CD14-positive monocyte (primary cell): ENCODE data around the gene RYR2. TPM values are rescaled to one million over a fixed set of nuclear protein-coding genes. Genes with fewer than 3 reads are reported as not detected.

Source experiments
- DNase-seq, 3 donors: peaks; one replicate each; pipeline ENCODE4 v3.0.0-alpha.2; 2011 to 2022
- H2AFZ ChIP-seq: 2 replicates; pipeline ENCODE4 v1.6.0; 2012; ENCODE audit warnings: mild to moderate bottlenecking, low read depth, low read length, inconsistent platforms; ENCODE audit not compliant: insufficient read depth, poor library complexity, severe bottlenecking
- H3K27ac ChIP-seq, 2 donors: 1 replicate in 1 of 2; 2 replicates in 1 of 2; pipeline ENCODE4 v1.5.1; 2012 to 2013; ENCODE audit warnings: low read length in 2 of 2, control low read depth in 1 of 2, inconsistent platforms in 1 of 2, low read depth in 1 of 2, mild to moderate bottlenecking in 1 of 2
- H3K27me3 ChIP-seq, 2 donors: one replicate each; pipeline versions ENCODE4 v1.6.0 to v1.6.1; 2011 to 2013; ENCODE audit warnings: low read length in 2 of 2; ENCODE audit not compliant: control insufficient read depth in 2 of 2, insufficient read depth in 2 of 2
- H3K36me3 ChIP-seq, 2 donors: replicated peaks in 1 of 2; 1 replicate in 1 of 2; 2 replicates in 1 of 2; pipeline versions ENCODE4 v1.5.1 to v1.6.1; 2012 to 2013; ENCODE audit warnings: low read length in 2 of 2, control low read depth in 1 of 2, inconsistent platforms in 1 of 2, mild to moderate bottlenecking in 1 of 2; ENCODE audit not compliant: insufficient read depth in 2 of 2, control insufficient read depth in 1 of 2
- H3K4me1 ChIP-seq, 2 donors: 1 replicate in 1 of 2; 2 replicates in 1 of 2; pipeline versions ENCODE4 v1.5.1 to v1.6.1; 2012 to 2013; ENCODE audit warnings: low read length in 2 of 2, control low read depth in 1 of 2, inconsistent platforms in 1 of 2, mild to moderate bottlenecking in 1 of 2, moderate library complexity in 1 of 2; ENCODE audit not compliant: insufficient read depth in 2 of 2, control insufficient read depth in 1 of 2
- H3K4me2 ChIP-seq: replicated peaks from 2 replicates; pipeline ENCODE3; 2012; ENCODE audit warnings: low read length, moderate library complexity, mild to moderate bottlenecking; ENCODE audit not compliant: poor library complexity, severe bottlenecking; ENCODE audit errors: extremely low read depth
- H3K4me3 ChIP-seq, 3 experiments: fragments of 200-600 bp in 1 of 3; sonication (generic) in 1 of 3; replicated peaks in 1 of 3; 1 replicate in 2 of 3; 2 replicates in 1 of 3; pipeline ENCODE4 v1.5.1; 2011 to 2013; ENCODE audit warnings: low read length in 3 of 3, mild to moderate bottlenecking in 3 of 3, control low read depth in 2 of 3, low read depth in 2 of 3, inconsistent platforms in 1 of 3, moderate library complexity in 1 of 3
- H3K79me2 ChIP-seq: 2 replicates; pipeline ENCODE4 v1.6.0; 2012; ENCODE audit warnings: mild to moderate bottlenecking, control low read depth, inconsistent platforms, low read length, moderate library complexity; ENCODE audit not compliant: insufficient read depth
- H3K9ac ChIP-seq: 2 replicates; pipeline ENCODE4 v1.6.0; 2017; ENCODE audit warnings: low read length, mild to moderate bottlenecking; ENCODE audit not compliant: insufficient read depth, poor library complexity, severe bottlenecking
- H3K9me3 ChIP-seq, 2 donors: replicated peaks in 1 of 2; 1 replicate in 1 of 2; 2 replicates in 1 of 2; pipeline versions ENCODE4 v1.5.1 to v1.6.1; 2012 to 2013; ENCODE audit warnings: low read length in 2 of 2, control low read depth in 1 of 2; ENCODE audit not compliant: control insufficient read depth in 1 of 2, insufficient read depth in 1 of 2
- H4K20me1 ChIP-seq: 2 replicates; pipeline ENCODE4 v1.6.0; 2012; ENCODE audit warnings: mild to moderate bottlenecking, low read length, control low read depth, moderate library complexity; ENCODE audit not compliant: insufficient read depth
- H3K27ac Mint-ChIP-seq, 7 donors: one replicate each; pipeline ENCODE4 v1.8.0; 2020; ENCODE audit warnings: mild to moderate bottlenecking in 7 of 7, mixed read lengths in 7 of 7, moderate library complexity in 6 of 7, inconsistent platforms in 2 of 7
- H3K27me3 Mint-ChIP-seq, 3 donors: one replicate each; pipeline ENCODE4 v1.8.0; 2021 to 2022; ENCODE audit warnings: low read depth in 3 of 3, mild to moderate bottlenecking in 3 of 3, mixed read lengths in 3 of 3, moderate library complexity in 3 of 3, inconsistent platforms in 1 of 3
- H3K36me3 Mint-ChIP-seq, 2 donors: one replicate each; pipeline ENCODE4 v1.8.0; 2020; ENCODE audit warnings: mixed read lengths in 2 of 2, inconsistent platforms in 1 of 2, mild to moderate bottlenecking in 1 of 2
- H3K4me1 Mint-ChIP-seq: one replicate; pipeline ENCODE4 v1.8.0; 2020; ENCODE audit warnings: mild to moderate bottlenecking, mixed read lengths
- H3K4me3 Mint-ChIP-seq, 2 donors: one replicate each; pipeline ENCODE4 v1.8.0; 2020; ENCODE audit warnings: mild to moderate bottlenecking in 2 of 2, mixed read lengths in 2 of 2, moderate library complexity in 1 of 2
- H3K9me3 Mint-ChIP-seq, 7 donors: one replicate each; pipeline ENCODE4 v1.8.0; 2020 to 2022; ENCODE audit warnings: mixed read lengths in 7 of 7, mild to moderate bottlenecking in 6 of 7, moderate library complexity in 6 of 7, inconsistent platforms in 2 of 7
- CTCF ChIP-seq: fragments of 200-600 bp; IDR thresholded peaks from one replicate; pipeline ENCODE4 v1.8.0; 2022; ENCODE audit warnings: antibody characterized with exemption, mild to moderate bottlenecking
- WGBS: methylation state at CpG from one replicate; pipeline ENCODE4 v1.1.5; 2013; ENCODE audit warnings: missing lambda C conversion rate; ENCODE audit not compliant: insufficient coverage; 5-methylcytosine and 5-hydroxymethylcytosine counted together
- intact Hi-C, 2 donors: fragments of 100-400 bp; cut with micrococcal nuclease; formaldehyde crosslinking; loops; one replicate each; pipeline versions ENCODE4 v1.15.0 to v1.15.1; 2023
- polyA plus RNA-seq, 3 donors: library from polyadenylated mRNA; depleted of rRNA in 1 of 3; unstranded in 2 of 3; stranded (reverse) in 1 of 3; fragments of 300-500 nt in 2 of 3; fragments of >200 nt in 1 of 3; fragmentation: Illumina TruSeq in 2 of 3; gene quantifications; 1 replicate in 2 of 3; 2 replicates in 1 of 3; pipeline ENCODE4 v1.2.3, GENCODE V29; 2012 to 2021

The RYR2 gene
- polyA plus RNA-seq, 3 donors = not detected

- Mint-ChIP-seq H3K4me1 (no peaks in the 10 kb centered on the region), H3K27ac (no peak overlapping the region), H3K36me3 (no peaks in the 10 kb centered on the region), H3K9me3 (peaks cover 0 to 6% (median 0%) of the 10 kb centered on the region in 7 donors), H3K4me3 (no peak overlapping the region), H3K27me3 (peaks cover 0 to 7% (median 2%) of the 10 kb centered on the region in 3 donors)
- H3K4me1 ChIP-seq = no peaks in the 10 kb centered on the region
- no peak for TF ChIP-seq CTCF
- no peak overlapping the region for H2AFZ ChIP-seq
- 69% methylated on average over 7 of the region's 8 CpGs for WGBS
- no peaks in the 10 kb centered on the region for H3K79me2 ChIP-seq
- H3K36me3 ChIP-seq = no peaks in the 10 kb centered on the region
- H3K9me3 ChIP-seq = no peaks in the 10 kb centered on the region
- DNase-seq = no peak
- H3K27ac ChIP-seq = no peak overlapping the region
- no peak overlapping the region for H3K4me2 ChIP-seq
- intact Hi-C loops = no loop called here
- H4K20me1 ChIP-seq = no peaks in the 10 kb centered on the region
- no peaks in the 10 kb centered on the region for H3K27me3 ChIP-seq
- H3K4me3 ChIP-seq = no peak overlapping the region
- no peak overlapping the region for H3K9ac ChIP-seq
These were observed 144.7 kb downstream of the RYR2 start for GRCh38 chr1:237186675-237187074.

- DNase-seq = no peak
- Histone ChIP-seq H3K9me3 (no peaks in the 10 kb centered on the region), H3K36me3 (no peaks in the 10 kb centered on the region), H3K4me2 (no peak overlapping the region), H3K9ac (no peak overlapping the region), H2AFZ (no peak overlapping the region), H3K4me1 (no peaks in the 10 kb centered on the region), H4K20me1 (no peaks in the 10 kb centered on the region), H3K27ac (no peak overlapping the region), H3K79me2 (no peaks in the 10 kb centered on the region), H3K27me3 (no peaks in the 10 kb centered on the region), H3K4me3 (no peak overlapping the region)
- Mint-ChIP-seq H3K4me3 (no peak overlapping the region), H3K27me3 (peaks cover 0 to 7% (median 2%) of the 10 kb centered on the region in 3 donors), H3K4me1 (no peaks in the 10 kb centered on the region), H3K9me3 (peaks cover 0 to 6% (median 0%) of the 10 kb centered on the region in 7 donors), H3K27ac (no peak overlapping the region), H3K36me3 (no peaks in the 10 kb centered on the region)
- intact Hi-C loops = no loop called here
- WGBS = 71% methylated on average over 1 of the region's 3 CpGs
- TF ChIP-seq CTCF = no peak
These were observed 145.9 kb downstream of the RYR2 start for GRCh38 chr1:237187842-237188241.
